ENCODE results near the gene HOXB5. TPM values are rescaled to one million over a fixed set of nuclear protein-coding genes. Genes with fewer than 3 reads are reported as not detected.

The HOXB5 gene
- polyA plus RNA-seq, 5 donors, result 28.0 to 34.6 (median 29.8) TPM

Other genes with a start within 250 kb of the HOXB5 start
- gene SKAP1, start 163.6 kb downstream of the HOXB5 start, polyA plus RNA-seq (ENCODE audit: insufficient read depth in 1 of 5, insufficient read length in 5 of 5, low replicate concordance in 1 of 5), result 1 to 10 TPM; 1.3 to 2.8 (median 2.0) TPM
- under 1 TPM in 4 of 5 donors, not detected in 1; 0.05 to 0.27 (median 0.16) TPM for gene HOXB1, start 62.8 kb downstream of the HOXB5 start, polyA plus RNA-seq (ENCODE audit: insufficient read depth in 1 of 5, insufficient read length in 5 of 5, low replicate concordance in 1 of 5)
- 10 to 100 TPM; 25.8 to 37.5 (median 30.0) TPM for gene HOXB2, start 48.7 kb downstream of the HOXB5 start, polyA plus RNA-seq (ENCODE audit: insufficient read depth in 1 of 5, insufficient read length in 5 of 5, low replicate concordance in 1 of 5)
- gene HOXB4, start 15.4 kb downstream of the HOXB5 start, polyA plus RNA-seq (ENCODE audit: insufficient read depth in 1 of 5, insufficient read length in 5 of 5, low replicate concordance in 1 of 5), result 10 to 100 TPM; 10.7 to 14.3 (median 12.6) TPM
- gene HOXB3, start 3.5 kb downstream of the HOXB5 start, polyA plus RNA-seq (ENCODE audit: insufficient read depth in 1 of 5, insufficient read length in 5 of 5, low replicate concordance in 1 of 5), result 10 to 100 TPM; 74.3 to 95.5 (median 89.1) TPM
- gene HOXB6, start 11.2 kb upstream of the HOXB5 start, polyA plus RNA-seq (ENCODE audit: insufficient read depth in 1 of 5, insufficient read length in 5 of 5, low replicate concordance in 1 of 5), result 10 to 100 TPM; 11.9 to 14.9 (median 13.3) TPM
- gene HOXB7, start 17.2 kb upstream of the HOXB5 start, polyA plus RNA-seq (ENCODE audit: insufficient read depth in 1 of 5, insufficient read length in 5 of 5, low replicate concordance in 1 of 5), result 1 to 10 TPM; 6.2 to 8.7 (median 7.4) TPM
- under 1 TPM; 0.33 to 0.70 (median 0.48) TPM for gene HOXB8, start 21.5 kb upstream of the HOXB5 start, polyA plus RNA-seq (ENCODE audit: insufficient read depth in 1 of 5, insufficient read length in 5 of 5, low replicate concordance in 1 of 5)
- gene HOXB9, start 32.6 kb upstream of the HOXB5 start, polyA plus RNA-seq (ENCODE audit: insufficient read depth in 1 of 5, insufficient read length in 5 of 5, low replicate concordance in 1 of 5), result under 1 TPM in 1 of 5 donors, not detected in 4; 0.31 TPM
- not detected for gene PRAC1, start 128.7 kb upstream of the HOXB5 start, polyA plus RNA-seq (ENCODE audit: insufficient read depth in 1 of 5, insufficient read length in 5 of 5, low replicate concordance in 1 of 5)
- not detected for gene PRAC2, start 129.4 kb upstream of the HOXB5 start, polyA plus RNA-seq (ENCODE audit: insufficient read depth in 1 of 5, insufficient read length in 5 of 5, low replicate concordance in 1 of 5)
- gene HOXB13, start 135.0 kb upstream of the HOXB5 start, polyA plus RNA-seq (ENCODE audit: insufficient read depth in 1 of 5, insufficient read length in 5 of 5, low replicate concordance in 1 of 5), result under 1 TPM in 1 of 5 donors, not detected in 4; 0.10 TPM
- 1 to 10 TPM in 4 of 5 donors, under 1 TPM in 1; 0.84 to 1.9 (median 1.6) TPM for gene TTLL6, start 223.4 kb upstream of the HOXB5 start, polyA plus RNA-seq (ENCODE audit: insufficient read depth in 1 of 5, insufficient read length in 5 of 5, low replicate concordance in 1 of 5)
- gene CALCOCO2, start 237.3 kb upstream of the HOXB5 start, polyA plus RNA-seq (ENCODE audit: insufficient read depth in 1 of 5, insufficient read length in 5 of 5, low replicate concordance in 1 of 5), result 100 to 1,000 TPM in 4 of 5 donors, 10 to 100 TPM in 1; 86.0 to 124 (median 118) TPM

Measured in right lung (tissue), 5 donors.